SK-N-SH (cell line): ENCODE results near the gene BSPH1. TPM values are rescaled to one million over a fixed set of nuclear protein-coding genes. Genes with fewer than 3 reads are reported as not detected.
A peak's percentile ranks its signal among the peaks of the same experiment; 100 is the strongest.
"Not testable (repeated sequence)": the region's sequence is repeated elsewhere in the genome, so short reads cannot be mapped to it uniquely, and the experiment has no call there.

Source experiments
- CTCF ChIA-PET: fragments of 300-600, 350-600 bp; formaldehyde crosslinking; extraction: SDS; loops from one replicate; lab custom pipeline; 2021; lab: Yijun Ruan, JAX
- POLR2A ChIA-PET: fragments of 350-600 bp; sonication (Branson Sonifier 250); formaldehyde crosslinking; extraction: SDS; loops from one replicate; lab custom pipeline; 2020; ENCODE audit warnings: antibody characterized with exemption, inconsistent platforms; lab: Yijun Ruan, JAX
- DNase-seq: peaks from one replicate; pipeline ENCODE4 v3.0.0; 2012
- H2AFZ ChIP-seq: fragments of 200-600 bp; sonication (generic); 2 replicates; pipeline ENCODE4 v1.8.1; 2016; ENCODE audit warnings: antibody characterized with exemption, mild to moderate bottlenecking, low read depth
- H3F3A ChIP-seq: fragments of 200-600 bp; sonication (generic); replicated peaks from 2 replicates; pipeline ENCODE3; 2016; ENCODE audit warnings: antibody characterized with exemption, mild to moderate bottlenecking; ENCODE audit not compliant: insufficient read depth
- H3K27ac ChIP-seq, 2 experiments: fragments of 200-500 bp in 1 of 2; fragments of 200-600 bp in 1 of 2; sonication (Bioruptor generic) in 1 of 2; sonication (generic), shearing (Covaris generic) in 1 of 2; 2 replicates each; pipeline versions ENCODE4 v1.5.1 to v1.6.1; 2014 to 2016; ENCODE audit warnings: low read depth in 2 of 2, inconsistent platforms in 1 of 2, low read length in 1 of 2, mild to moderate bottlenecking in 1 of 2, mixed read lengths in 1 of 2
- H3K27me3 ChIP-seq: fragments of 200-600 bp; sonication (generic), shearing (Covaris generic); 2 replicates; pipeline ENCODE4 v1.6.1; 2016; ENCODE audit warnings: mixed run types; ENCODE audit not compliant: insufficient read depth
- H3K36me3 ChIP-seq, 2 experiments: fragments of 200-500 bp in 1 of 2; fragments of 200-600 bp in 1 of 2; sonication (Bioruptor generic) in 1 of 2; sonication (generic) in 1 of 2; replicated peaks in 1 of 2; 2 replicates each; pipeline versions ENCODE3 to v1.5.1; 2014 to 2016; ENCODE audit warnings: low read length in 1 of 2, mild to moderate bottlenecking in 1 of 2; ENCODE audit not compliant: insufficient read depth in 2 of 2, control insufficient read depth in 1 of 2
- H3K4me1 ChIP-seq, 2 experiments: fragments of 200-500 bp in 1 of 2; fragments of 200-600 bp in 1 of 2; sonication (Bioruptor generic) in 1 of 2; sonication (generic), shearing (Covaris generic) in 1 of 2; 2 replicates each; pipeline versions ENCODE4 v1.5.1 to v1.6.1; 2014 to 2016; ENCODE audit warnings: low read depth in 1 of 2, low read length in 1 of 2, mixed run types in 1 of 2; ENCODE audit not compliant: insufficient read depth in 2 of 2, control insufficient read depth in 1 of 2
- H3K4me2 ChIP-seq: fragments of 200-600 bp; sonication (generic), shearing (Covaris generic); 2 replicates; pipeline ENCODE4 v1.6.1; 2017; ENCODE audit warnings: mixed run types
- H3K4me3 ChIP-seq, 2 experiments: fragments of 200-500 bp in 1 of 2; fragments of 200-600 bp in 1 of 2; sonication (Bioruptor generic) in 1 of 2; sonication (generic), shearing (Covaris generic) in 1 of 2; 2 replicates each; pipeline versions ENCODE4 v1.5.1 to v1.8.1; 2014 to 2016; ENCODE audit warnings: low read depth in 2 of 2, inconsistent platforms in 1 of 2, low read length in 1 of 2, mild to moderate bottlenecking in 1 of 2, mixed read lengths in 1 of 2, moderate library complexity in 1 of 2
- H3K79me2 ChIP-seq: fragments of 200-600 bp; sonication (generic); 2 replicates; pipeline ENCODE4 v1.8.1; 2017; ENCODE audit warnings: mild to moderate bottlenecking; ENCODE audit not compliant: insufficient read depth
- H3K9ac ChIP-seq: fragments of 200-600 bp; sonication (generic); 2 replicates; pipeline ENCODE4 v1.6.1; 2017; ENCODE audit warnings: mixed run types
- H3K9me2 ChIP-seq: fragments of 200-600 bp; sonication (generic); 2 replicates; pipeline ENCODE4 v1.6.1; 2017; ENCODE audit warnings: mixed run types
- H3K9me3 ChIP-seq: fragments of 200-600 bp; sonication (generic); 2 replicates; pipeline ENCODE4 v1.6.1; 2017; ENCODE audit warnings: mixed run types, mild to moderate bottlenecking, moderate library complexity
- H4K20me1 ChIP-seq: fragments of 200-600 bp; sonication (generic); 2 replicates; pipeline ENCODE4 v1.6.1; 2017; ENCODE audit warnings: mild to moderate bottlenecking, mixed run types; ENCODE audit not compliant: insufficient read depth
- WGBS: methylation state at CpG from one replicate; pipeline ENCODE4 v1.1.6; 2017; ENCODE audit warnings: low lambda C conversion rate; 5-methylcytosine and 5-hydroxymethylcytosine counted together
- polyA plus RNA-seq, 3 experiments: library from polyadenylated mRNA; depleted of rRNA; stranded (reverse); fragments of >200 nt; gene quantifications; 2 replicates each; pipeline ENCODE4 v1.2.3, GENCODE V29; 2012
- TF ChIP-seq, protein P1 (sequence below): fragments of 200-600 bp; sonication (generic); IDR thresholded peaks from 2 replicates; pipeline ENCODE4 v1.6.1; 2017; ENCODE audit warnings: antibody characterized with exemption, mild to moderate bottlenecking, moderate library complexity

The BSPH1 gene
- polyA plus RNA-seq, 1 of the 3 experiments (the other 2 are of a cell fraction) = not detected

DNA sequence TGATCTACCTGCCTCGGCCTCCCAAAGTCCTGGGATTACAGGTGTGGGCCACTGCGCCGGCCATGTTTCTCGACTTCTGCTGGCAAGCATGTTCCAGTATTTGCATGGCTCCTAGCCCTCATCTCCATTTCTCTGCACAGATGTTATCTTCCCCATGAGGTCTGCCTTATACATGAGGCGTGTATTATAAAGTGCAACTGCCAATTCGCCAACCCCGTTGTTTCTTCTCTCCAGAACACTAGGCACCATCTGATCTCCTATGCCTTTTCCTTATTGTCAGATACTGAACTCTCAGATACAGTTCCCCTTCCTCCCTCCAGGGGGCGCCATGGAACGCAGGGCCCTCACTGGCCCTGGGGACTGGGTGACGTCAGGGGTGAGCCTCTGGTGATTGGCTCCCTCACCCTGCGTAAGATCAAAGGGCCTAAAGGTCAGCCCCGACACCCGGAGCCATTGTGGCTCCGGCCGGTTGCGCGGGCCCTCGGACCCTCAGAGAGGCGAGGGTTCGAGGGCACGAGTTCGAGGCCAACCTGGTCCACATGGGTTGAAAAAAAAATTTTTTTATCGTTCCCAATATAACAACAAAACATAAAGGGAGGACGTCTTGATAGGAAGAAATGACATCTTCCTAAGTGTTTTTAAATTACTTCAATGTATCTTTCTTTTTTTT, 42.0 kb downstream of the BSPH1 start:
- H3K4me2 ChIP-seq, H3F3A ChIP-seq, H4K20me1 ChIP-seq, H3K27me3 ChIP-seq, H3K4me3 ChIP-seq, POLR2A ChIA-PET, H3K9ac ChIP-seq, H3K36me3 ChIP-seq, H3K79me2 ChIP-seq, H3K9me3 ChIP-seq, H3K27ac ChIP-seq, H2AFZ ChIP-seq, H3K9me2 ChIP-seq, CTCF ChIA-PET, H3K4me1 ChIP-seq, DNase-seq: not testable (repeated sequence)
- TF ChIP-seq, protein P1, sequence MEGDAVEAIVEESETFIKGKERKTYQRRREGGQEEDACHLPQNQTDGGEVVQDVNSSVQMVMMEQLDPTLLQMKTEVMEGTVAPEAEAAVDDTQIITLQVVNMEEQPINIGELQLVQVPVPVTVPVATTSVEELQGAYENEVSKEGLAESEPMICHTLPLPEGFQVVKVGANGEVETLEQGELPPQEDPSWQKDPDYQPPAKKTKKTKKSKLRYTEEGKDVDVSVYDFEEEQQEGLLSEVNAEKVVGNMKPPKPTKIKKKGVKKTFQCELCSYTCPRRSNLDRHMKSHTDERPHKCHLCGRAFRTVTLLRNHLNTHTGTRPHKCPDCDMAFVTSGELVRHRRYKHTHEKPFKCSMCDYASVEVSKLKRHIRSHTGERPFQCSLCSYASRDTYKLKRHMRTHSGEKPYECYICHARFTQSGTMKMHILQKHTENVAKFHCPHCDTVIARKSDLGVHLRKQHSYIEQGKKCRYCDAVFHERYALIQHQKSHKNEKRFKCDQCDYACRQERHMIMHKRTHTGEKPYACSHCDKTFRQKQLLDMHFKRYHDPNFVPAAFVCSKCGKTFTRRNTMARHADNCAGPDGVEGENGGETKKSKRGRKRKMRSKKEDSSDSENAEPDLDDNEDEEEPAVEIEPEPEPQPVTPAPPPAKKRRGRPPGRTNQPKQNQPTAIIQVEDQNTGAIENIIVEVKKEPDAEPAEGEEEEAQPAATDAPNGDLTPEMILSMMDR = peak; percentile 57
- WGBS = 44% methylated on average over 23 of the region's 24 CpGs

DNA sequence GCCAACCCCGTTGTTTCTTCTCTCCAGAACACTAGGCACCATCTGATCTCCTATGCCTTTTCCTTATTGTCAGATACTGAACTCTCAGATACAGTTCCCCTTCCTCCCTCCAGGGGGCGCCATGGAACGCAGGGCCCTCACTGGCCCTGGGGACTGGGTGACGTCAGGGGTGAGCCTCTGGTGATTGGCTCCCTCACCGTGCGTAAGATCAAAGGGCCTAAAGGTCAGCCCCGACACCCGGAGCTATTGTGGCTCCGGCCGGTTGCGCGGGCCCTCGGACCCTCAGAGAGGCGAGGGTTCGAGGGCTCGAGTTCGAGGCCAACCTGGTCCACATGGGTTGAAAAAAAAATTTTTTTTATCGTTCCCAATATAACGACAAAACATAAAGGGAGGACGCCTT, 63.4 kb downstream of the BSPH1 start:
- POLR2A ChIA-PET, DNase-seq, CTCF ChIA-PET, H3K36me3 ChIP-seq, H3K4me2 ChIP-seq, H4K20me1 ChIP-seq, H3K27ac ChIP-seq, H3K4me3 ChIP-seq, H3K4me1 ChIP-seq, H3F3A ChIP-seq, H3K9ac ChIP-seq, H3K79me2 ChIP-seq, H3K9me2 ChIP-seq, H3K27me3 ChIP-seq, H3K9me3 ChIP-seq, H2AFZ ChIP-seq: not testable (repeated sequence)
- 3% methylated on average over 5 of the region's 20 CpGs for WGBS

DNA sequence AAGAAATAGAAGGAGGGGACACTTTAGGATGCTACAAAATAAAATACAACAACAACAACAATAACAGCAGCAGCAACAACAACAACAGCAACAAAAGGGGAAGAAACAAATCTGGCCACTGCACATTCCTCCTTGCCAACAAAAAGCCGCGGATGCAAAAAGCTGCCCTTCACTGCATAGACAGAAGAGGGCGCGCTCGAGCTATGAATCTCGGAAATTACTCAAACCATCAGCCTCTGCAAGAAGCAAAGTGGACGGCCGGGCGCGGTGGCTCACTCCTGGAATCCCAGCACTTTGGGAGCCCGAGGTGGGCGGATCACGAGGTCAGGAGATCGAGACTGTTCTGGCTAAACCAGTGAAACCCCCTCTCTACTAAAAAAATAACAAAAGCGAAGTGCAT, 71.9 kb downstream of the BSPH1 start:
- H4K20me1 ChIP-seq, H3K9me2 ChIP-seq, DNase-seq, H3K4me1 ChIP-seq, H3K9ac ChIP-seq, H3K27me3 ChIP-seq, H2AFZ ChIP-seq, H3K4me3 ChIP-seq, H3K79me2 ChIP-seq, CTCF ChIA-PET, H3K9me3 ChIP-seq, H3K36me3 ChIP-seq, H3K4me2 ChIP-seq, POLR2A ChIA-PET, H3K27ac ChIP-seq, H3F3A ChIP-seq: not testable (repeated sequence)
- TF ChIP-seq, protein P1 = peak; percentile 76
- under 1% methylated on average over 13 of the region's 15 CpGs for WGBS

Other genes starting within 250 kb of the BSPH1 start
- 198 and 275 TPM in 2 replicates for gene NOP53, start 246.6 kb downstream of the BSPH1 start, polyA plus RNA-seq (2012; rRNA removed)
- gene SELENOW, start 213.5 kb downstream of the BSPH1 start, polyA plus RNA-seq (2012; rRNA removed) = 316 and 335 TPM in 2 replicates
- not detected in 2 replicates for gene TPRX1, start 187.6 kb downstream of the BSPH1 start, polyA plus RNA-seq (2012; rRNA removed)
- not detected in 2 replicates for gene CRX, start 170.2 kb downstream of the BSPH1 start, polyA plus RNA-seq (2012; rRNA removed)
- not detected in 2 replicates for gene TPRX2, start 132.9 kb downstream of the BSPH1 start, polyA plus RNA-seq (2012; rRNA removed)
- not detected in 2 replicates for gene SULT2A1, start 105.9 kb downstream of the BSPH1 start, polyA plus RNA-seq (2012; rRNA removed)
- gene ELSPBP1, start 2.5 kb upstream of the BSPH1 start, polyA plus RNA-seq (2012; rRNA removed) = not detected in 2 replicates
- not detected in 2 replicates for gene CABP5, start 51.9 kb upstream of the BSPH1 start, polyA plus RNA-seq (2012; rRNA removed)
- gene PLA2G4C, start 118.6 kb upstream of the BSPH1 start, polyA plus RNA-seq (2012; rRNA removed) = 6.0 and 6.1 TPM in 2 replicates
- 39.6 and 53.0 TPM in 2 replicates for gene LIG1, start 178.2 kb upstream of the BSPH1 start, polyA plus RNA-seq (2012; rRNA removed)
- gene ZSWIM9, start 178.5 kb upstream of the BSPH1 start, polyA plus RNA-seq (2012; rRNA removed) = 1.3 and 2.2 TPM in 2 replicates